Measurements from ENCODE around the gene H6PD. TPM values are rescaled to one million over a fixed set of nuclear protein-coding genes. Genes with fewer than 3 reads are reported as not detected.

The H6PD gene
- total RNA-seq, result 10 to 100 TPM; 37.3 to 65.1 (median 44.4) TPM

GRCh38 chr1:9234223-9235095 lies at the start of gene H6PD:
Gene H6PD, plus strand, starts transcription at chr1:9234774. Its CDS starts 10,161 bp downstream, at chr1:9244935.
- TF ChIP-seq CTCF (IDR thresholded peaks at IDR 0.05 in 4 of 5, conservative IDR thresholded peaks at IDR 0.05 in 1 of 5), result peak; percentile 71 to 97 (median 87)
- peak; percentile 89 to 97 for TF ChIP-seq POLR2A (IDR thresholded peaks at IDR 0.05)
- in situ Hi-C loops (cut with MboI; ENCODE audit: low sequenced_read_pairs in 4 of 4), result no loop called here
- no peaks in the 10 kb centered on the region for H3K27me3 ChIP-seq
- peak within 1 kb of the TSS; percentile 86 to 99 (median 92) for H3K27ac ChIP-seq
- peak within 1 kb of the TSS; percentile 74 to 87 (median 79) for H3K4me3 ChIP-seq
- DNase-seq (peak; percentile 76 to 85), ATAC-seq (peak; percentile 37 to 42)
- peaks cover 65 to 69% of the 10 kb centered on the region in 2 donors for H3K4me1 ChIP-seq
- H3K9me3 ChIP-seq, result no peaks in the 10 kb centered on the region
- H3K36me3 ChIP-seq, result no peaks in the 10 kb centered on the region
- intact Hi-C loops (cut with DNase I; ENCODE audit: low total_unique reads), result loop anchor here (1.0 to 10.0 kb wide), 5 partner anchors 16 to 1620 kb away; partner anchors contain the start of gene SLC2A5

- in situ Hi-C loops (cut with MboI; ENCODE audit: low sequenced_read_pairs in 4 of 4), result loop anchor here in 2 of 4 donors (25.0 kb wide), 1 partner anchor 274 kb away; no protein-coding TSS in a partner anchor
- TF ChIP-seq CTCF (IDR thresholded peaks at IDR 0.05 in 4 of 5, conservative IDR thresholded peaks at IDR 0.05 in 1 of 5), result no peak
- no peak for TF ChIP-seq POLR2A (IDR thresholded peaks at IDR 0.05)
- no peak for ATAC-seq
These were observed 48.3 kb upstream of the H6PD start for GRCh38 chr1:9186082-9186859.

GRCh38 chr1:9187004-9187403 lies 47.6 kb upstream of the H6PD start:
- intact Hi-C loops (cut with DNase I; ENCODE audit: low total_unique reads), result no loop called here

More at GRCh38 chr1:9186082-9186859, 48.3 kb upstream of the H6PD start:
- H3K27me3 ChIP-seq, result peaks cover 0 to 8% (median 8%) of the 10 kb centered on the region in 3 donors
- no peak for DNase-seq
- no peak overlapping the region for H3K4me3 ChIP-seq
- intact Hi-C loops (cut with DNase I; ENCODE audit: low total_unique reads), result no loop called here
- no peaks in the 10 kb centered on the region for H3K9me3 ChIP-seq
- H3K4me1 ChIP-seq, result peaks cover 0 to 3% of the 10 kb centered on the region in 2 donors
- no peaks in the 10 kb centered on the region for H3K36me3 ChIP-seq
- H3K27ac ChIP-seq, result no peak overlapping the region

More at GRCh38 chr1:9187004-9187403, 47.6 kb upstream of the H6PD start:
- TF ChIP-seq POLR2A (IDR thresholded peaks at IDR 0.05) (no peak), CTCF (IDR thresholded peaks at IDR 0.05 in 4 of 5, conservative IDR thresholded peaks at IDR 0.05 in 1 of 5) (no peak)
- Histone ChIP-seq H3K4me1 (peaks cover 0 to under 1% of the 10 kb centered on the region in 2 donors), H3K27me3 (peaks cover 0 to 7% (median 7%) of the 10 kb centered on the region in 3 donors), H3K36me3 (no peaks in the 10 kb centered on the region), H3K9me3 (no peaks in the 10 kb centered on the region), H3K27ac (no peak overlapping the region), H3K4me3 (no peak overlapping the region)
- DNase-seq (no peak), ATAC-seq (no peak)
- in situ Hi-C loops (cut with MboI; ENCODE audit: low sequenced_read_pairs in 4 of 4), result loop anchor here in 2 of 4 donors (25.0 kb wide), 1 partner anchor 275 kb away; no protein-coding TSS in a partner anchor

Data from gastrocnemius medialis (tissue), 4 donors.